Glomerular endothelial cell (primary cell): ENCODE measurements around the gene GMDS. TPM values are rescaled to one million over a fixed set of nuclear protein-coding genes. Genes with fewer than 3 reads are reported as not detected.

Source experiments
- DNase-seq: peaks from one replicate; pipeline ENCODE4 v3.0.0-alpha.2; 2011; ENCODE audit warnings: low read depth, low spot score; ENCODE audit errors: extremely low read depth
- total RNA-seq: library from RNA; depleted of rRNA; stranded (reverse); fragments of >200 nt; gene quantifications from 2 replicates; pipeline ENCODE4 v1.2.3, GENCODE V29; 2015

Gene GMDS
- total RNA-seq, 1 donor from 2014 or later: 26.3 TPM

DNA sequence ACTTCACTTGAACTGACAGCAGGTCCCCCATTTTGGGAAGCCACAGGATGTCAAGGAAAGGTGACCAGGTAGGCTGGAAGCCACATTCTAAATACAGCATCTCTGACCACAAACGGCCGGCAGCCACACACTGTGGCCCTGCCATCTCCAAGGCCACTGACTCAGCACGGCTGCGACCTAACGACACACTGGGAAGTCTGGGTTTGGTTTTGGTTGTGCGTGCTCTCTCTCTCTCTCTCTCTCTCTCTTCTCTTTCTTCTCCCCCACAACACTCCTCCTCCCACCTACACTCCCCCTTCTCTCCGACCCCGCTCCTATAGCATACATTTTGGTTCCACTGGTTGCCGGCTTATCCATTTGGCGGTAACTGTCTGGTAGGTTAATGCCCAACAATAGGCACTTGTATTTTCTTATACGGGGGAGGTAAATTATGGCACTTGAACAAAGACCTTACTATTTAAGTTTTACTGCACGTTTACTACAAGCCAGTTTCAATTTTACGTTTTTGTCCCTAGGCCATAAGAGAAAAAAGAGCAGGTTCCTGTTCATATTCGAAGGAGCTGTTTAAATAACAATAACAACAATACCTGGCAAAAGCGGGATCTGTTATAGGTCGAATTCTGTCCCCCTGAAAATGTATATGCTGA is 103.6 kb downstream of the GMDS start:
- DNase-seq: no peak

DNA sequence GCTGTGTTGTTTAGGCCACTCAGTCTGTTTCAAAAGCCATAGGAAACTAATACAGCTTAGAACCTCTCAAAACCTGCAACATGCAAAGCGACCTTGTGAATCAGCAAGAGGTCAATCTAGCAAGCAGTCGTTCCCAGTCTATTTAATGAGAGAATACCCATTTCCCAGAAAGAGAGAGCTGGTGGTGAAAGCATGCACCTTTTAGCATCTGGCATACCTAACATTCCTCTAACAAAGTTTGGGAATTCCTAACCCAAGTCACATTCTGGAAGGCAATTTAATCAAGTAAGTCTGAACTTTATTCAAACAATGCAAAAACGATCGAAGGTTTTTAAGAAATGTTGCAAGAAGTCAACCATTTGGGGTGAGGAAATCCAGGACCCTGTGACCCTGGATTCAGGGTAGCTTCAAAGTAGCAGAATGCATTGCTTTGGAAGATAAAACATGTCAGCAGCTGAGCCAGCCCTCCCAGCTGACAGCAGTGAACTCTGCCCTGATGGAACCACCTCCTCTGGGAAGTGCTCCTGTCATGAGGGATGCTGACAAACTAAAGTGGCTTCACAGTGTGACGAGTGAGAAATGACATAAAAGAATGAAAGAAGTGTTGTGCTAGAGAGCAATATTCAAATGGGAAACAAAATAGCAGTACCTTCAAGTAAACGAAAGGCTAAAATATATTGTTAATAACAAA is 104.8 kb downstream of the GMDS start:
- no peak for DNase-seq

DNA sequence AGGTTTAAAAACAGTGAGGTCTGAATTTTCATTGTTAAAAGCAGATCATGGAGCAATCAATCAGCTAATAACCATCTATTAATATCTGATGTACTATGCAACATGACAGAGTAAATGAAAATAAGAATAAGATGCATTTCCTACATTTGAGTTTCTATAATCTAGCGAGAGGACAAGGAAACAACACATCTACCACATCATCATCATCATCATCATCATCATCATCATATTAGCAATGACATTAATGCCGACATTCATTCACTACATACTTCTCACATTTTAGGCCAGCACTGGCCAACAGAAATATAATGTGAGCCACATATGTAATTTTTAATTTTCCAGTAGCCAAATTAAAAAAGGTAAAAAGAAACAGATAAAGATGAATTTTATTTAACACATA is 110.0 kb downstream of the GMDS start:
- no peak for DNase-seq

DNA sequence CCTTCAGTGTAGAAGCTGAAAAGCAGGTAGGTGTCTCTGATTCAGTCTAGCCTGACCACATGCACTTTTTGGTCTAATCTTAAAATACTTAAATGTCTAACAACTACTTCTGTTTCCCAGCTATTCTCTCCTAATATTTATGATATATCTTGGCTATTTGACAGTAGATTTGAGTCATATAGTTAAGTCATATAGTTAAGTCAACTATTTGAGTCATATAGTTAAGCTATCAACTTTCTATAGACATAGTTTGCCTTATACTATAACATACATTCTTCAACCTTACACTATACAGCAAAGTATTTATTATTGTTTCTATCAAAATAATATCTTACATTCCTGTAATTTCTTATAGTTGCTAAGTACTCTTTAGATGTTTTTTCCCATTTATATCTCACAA is 110.9 kb downstream of the GMDS start:
- DNase-seq: no peak

DNA sequence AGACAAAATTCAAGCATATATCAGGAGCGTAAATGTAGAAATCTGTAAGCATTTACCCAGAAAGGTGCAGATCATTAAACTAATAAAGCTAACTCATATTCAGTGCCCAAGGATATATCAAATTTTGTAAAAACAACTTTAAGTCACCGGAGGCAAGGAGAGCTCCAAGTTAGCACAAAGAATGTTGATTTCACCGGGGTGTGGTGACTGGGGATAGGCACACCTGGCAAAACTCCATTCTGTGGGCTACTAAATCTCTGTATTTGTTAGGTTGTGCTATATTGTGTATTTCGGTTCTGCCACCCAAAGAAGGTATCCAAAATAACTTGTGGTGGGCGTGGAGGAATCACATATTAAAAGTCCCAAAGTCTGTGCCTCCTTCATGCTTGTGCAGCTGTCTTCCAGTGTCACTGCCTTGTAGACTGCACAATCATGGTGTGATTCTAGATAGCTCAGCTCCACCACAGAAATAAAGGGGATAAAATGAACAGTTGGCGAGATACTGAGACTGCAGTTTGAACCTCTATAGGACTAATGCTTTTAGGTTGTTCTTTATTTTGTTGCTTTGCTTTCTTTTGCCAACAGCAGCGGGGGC is 111.6 kb downstream of the GMDS start:
- no peak for DNase-seq

DNA sequence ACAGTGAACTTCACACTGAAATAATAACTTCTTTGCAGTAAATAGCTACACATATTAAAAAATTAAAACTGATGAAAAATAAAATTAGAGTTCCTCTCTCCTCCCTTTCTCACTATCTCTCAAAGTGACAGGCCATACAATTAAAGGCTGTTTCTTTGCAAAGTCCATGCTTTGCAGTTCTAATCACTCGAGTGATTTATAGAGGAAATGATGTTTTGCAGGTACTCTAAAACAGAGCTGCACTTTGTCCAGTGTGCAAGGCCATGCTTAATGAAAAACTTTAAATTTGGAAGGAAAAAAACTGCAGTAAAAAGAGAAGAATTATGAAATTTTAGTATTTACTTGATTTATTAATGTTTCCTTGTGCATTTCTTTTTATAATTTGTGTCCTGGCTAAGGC is 112.5 kb downstream of the GMDS start:
- no peak for DNase-seq

DNA sequence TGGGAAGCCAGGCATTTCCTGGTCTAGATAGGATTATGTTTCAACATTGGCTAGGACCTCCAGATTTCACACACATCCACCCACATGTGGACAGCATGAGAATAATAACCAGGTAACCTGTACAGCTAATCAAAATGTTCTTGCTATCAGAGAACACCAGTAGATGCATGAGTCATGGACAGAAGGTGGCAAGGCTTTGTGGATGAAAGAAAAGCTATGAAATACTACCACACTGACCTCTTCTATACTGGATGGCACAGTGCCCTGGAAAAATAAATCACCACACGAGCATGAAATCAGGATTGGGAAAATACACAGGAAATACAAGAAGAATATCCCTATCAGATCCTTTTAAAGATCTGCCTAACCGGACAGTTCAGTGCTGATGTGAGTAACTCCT is 113.0 kb downstream of the GMDS start:
- DNase-seq: no peak

DNA sequence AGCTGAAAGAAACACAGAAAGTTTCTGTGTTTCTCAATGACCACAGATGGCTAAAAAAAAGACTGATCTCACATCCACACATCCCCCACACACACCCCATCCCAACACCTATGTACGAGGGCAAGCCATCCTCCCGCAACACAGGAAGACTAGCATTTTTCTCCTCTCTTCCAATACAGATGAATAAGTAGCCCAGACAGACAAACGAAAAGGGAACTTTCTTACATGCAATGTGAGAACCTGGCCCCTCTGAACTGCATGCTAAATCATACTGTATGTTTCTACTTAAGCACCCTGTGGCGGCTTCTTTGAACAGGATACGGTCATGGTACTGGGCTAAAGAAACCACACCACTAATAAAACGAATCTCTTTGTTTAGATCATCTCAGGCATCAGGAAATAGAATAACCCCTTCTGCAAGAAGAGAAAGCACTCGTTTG is 116.2 kb downstream of the GMDS start:
- DNase-seq: no peak

DNA sequence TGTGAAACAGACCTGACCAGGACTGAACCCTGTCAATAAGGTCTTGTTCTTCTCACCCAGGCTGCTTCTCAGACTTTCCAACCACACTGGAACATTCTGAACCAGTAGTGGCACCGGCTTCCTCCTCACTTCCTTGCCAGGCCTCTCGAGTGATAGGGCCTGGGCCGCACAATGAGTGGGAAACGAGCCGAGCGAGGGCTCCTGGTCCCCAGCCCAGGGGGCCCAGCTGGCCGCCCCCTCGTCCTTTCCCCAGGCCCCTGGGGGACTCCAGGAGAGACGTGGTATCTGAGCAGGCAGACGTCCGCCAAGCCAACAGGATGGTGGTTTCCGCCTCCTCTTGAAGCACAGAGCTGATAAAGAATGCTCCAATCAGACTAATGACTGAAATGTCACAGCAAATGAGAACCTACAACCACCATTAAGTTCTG is 117.9 kb downstream of the GMDS start:
- peak; percentile 85 for DNase-seq

DNA sequence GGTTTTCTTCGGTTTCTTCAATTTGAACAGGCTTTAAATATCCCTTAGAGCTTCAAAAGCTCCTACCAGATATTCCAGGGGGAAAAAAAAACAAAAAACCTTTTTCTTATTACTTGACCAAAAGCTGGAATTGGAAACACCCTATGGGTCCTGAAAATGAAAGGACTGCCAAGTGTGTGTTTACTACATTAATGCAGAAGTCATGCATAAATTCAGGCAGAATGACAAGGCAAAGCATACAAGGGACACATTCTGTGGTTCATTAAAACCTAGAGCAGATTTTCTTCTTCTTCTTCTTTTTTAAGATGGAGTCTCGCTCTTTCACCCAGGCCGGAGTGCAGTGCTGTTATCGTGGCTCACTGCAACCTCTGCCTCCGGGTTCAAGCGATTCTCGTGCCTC is 119.1 kb downstream of the GMDS start:
- no peak for DNase-seq

DNA sequence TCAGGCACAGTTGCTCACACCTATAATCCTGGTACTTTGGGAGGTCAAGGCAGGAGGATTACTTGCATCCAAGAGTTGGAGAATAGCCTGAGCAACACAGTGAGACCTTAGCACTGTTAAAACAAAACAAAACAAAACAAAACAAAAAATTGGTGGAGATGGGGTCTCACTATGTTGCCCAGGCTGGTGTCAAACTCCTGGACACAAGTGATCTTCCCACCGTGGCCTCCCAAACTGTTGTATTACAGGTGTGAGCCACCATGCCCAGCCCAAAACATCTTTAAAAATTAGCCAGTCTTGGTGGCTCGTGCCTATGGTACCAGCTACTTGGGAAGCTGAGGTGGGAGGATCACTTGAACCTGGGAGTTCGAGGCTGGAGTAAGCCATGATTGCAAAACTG is 120.2 kb downstream of the GMDS start:
- DNase-seq: no peak

DNA sequence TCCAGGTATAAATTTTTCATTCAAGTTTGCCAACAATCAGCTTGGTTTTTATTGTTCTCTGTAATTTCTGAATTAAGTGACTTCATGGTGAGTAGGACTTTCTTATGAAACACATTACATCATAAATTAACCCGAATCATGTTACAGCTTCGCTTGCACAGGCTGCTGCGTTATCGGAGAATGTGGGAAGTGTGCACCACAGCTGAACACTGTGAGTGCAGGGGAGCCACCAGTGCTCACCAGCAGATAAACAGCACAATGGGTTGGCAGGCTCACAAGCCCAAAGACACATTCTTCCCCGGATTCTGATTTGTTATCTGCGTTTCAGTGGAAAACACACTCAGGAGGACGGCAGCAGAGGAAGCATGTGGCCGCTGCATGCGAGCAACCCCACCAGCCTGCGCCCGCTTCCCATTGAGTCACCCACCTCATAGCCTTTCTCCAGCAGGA is 121.1 kb downstream of the GMDS start:
- DNase-seq: peak; percentile 89

DNA sequence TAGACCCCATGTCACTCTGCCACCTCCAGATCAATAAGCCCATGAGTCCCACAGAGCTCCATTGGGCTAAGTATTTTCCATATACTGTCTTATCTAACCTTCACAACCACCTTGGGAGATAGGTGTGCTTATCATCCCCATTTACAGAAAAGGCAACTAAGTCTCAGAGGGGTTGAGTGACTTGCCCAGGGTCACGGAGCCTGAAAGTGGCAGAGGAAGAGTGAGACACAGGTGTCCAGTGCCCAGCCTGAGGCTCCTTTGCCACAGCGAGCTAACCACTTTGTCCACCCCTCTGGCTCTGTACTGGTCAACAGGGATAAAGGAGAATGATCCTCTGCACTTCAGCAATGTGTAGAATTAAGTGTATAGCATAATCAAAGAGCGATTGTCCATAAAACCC is 124.5 kb downstream of the GMDS start:
- DNase-seq: no peak

DNA sequence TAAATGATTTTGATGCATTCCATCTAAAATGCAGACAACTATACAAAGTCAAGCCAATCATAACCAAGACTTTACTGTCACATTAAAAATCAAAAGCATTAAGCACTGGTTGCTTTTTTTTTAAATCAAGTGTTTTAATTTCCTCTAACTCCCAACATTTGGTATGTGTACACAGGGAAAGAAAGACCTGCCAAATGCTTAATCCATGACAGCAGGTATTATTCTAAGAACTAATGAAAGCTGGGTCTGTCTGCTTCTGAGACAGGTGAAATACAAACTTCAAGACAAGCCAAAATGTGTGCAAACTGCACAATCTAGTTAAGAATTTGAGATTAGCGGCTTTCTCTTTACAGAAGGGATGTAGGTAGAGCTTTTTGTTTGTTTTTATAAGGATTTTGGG is 126.1 kb downstream of the GMDS start:
- no peak for DNase-seq

DNA sequence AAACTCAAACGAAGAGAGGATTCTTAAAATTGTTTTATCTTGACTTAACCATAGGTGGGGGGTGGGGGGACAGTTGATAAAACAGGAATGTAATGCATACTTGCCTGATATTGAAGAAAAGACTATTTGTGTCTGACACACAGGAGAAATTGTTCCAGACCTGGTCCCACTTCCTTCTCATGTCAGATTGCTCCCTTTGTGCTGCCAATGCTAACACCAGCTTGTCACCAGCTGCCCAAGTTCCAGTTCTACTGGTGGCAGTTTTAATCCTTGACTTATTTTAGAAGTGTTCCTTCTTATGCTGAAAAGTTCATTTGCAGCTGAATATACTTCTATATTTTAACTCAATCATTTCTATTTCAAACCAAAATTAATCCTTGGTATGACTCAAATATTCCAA is 127.3 kb downstream of the GMDS start:
- DNase-seq: no peak

DNA sequence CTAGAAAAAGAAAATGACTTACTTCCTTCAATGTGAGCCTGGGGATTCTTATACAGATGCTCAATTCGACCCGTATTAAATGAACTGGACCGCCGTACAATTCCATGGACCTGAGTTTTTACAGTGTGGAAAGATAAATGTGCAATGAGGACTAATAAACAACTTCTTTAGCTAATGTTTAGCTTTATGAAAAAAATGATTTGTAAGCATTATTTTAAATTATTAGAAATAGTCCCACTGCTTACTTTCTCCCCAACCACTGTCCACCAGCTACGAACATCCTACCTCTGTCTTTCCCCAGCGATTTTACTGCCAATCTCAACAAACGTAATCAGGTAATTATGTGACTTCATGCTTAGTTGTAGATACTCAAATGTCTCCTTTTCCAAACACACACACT is 128.0 kb downstream of the GMDS start:
- no peak for DNase-seq

DNA sequence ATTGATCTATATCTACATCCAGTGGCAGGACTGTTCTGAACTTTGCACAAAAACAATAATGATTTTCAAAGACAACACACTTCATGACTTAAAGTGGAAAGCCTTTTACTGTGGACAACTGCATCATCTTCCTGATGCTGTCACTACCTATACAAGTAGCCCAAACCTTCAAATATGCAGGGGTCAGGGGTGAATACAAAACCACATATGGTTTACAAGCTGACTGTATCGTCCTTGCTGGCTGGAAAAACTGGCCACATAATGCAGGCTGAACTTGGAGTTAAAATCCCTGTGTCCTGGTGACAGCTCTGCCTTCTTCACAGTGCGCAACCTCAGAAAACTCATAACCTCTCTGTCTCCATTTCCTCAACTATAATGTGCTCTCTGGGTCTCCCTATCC is 128.9 kb downstream of the GMDS start:
- no peak for DNase-seq

DNA sequence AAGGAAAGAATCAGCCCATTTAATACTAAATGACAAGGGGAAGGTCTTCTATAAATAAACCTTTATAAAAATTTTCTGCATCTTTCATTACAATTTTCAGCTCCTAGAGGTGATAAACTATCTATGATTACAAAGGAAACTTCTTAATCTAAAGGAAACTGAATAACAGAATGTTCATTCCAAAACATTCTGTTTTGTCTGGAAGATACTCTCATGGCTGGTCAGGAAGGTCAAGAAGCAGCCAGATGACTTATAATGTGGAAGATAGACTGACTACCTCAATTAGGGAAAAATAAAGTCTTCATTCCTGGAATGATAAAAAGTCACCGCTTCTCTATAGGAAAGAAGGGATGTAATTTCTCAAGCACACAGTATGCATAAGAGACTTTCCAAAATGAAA is 131.3 kb downstream of the GMDS start:
- no peak for DNase-seq

DNA sequence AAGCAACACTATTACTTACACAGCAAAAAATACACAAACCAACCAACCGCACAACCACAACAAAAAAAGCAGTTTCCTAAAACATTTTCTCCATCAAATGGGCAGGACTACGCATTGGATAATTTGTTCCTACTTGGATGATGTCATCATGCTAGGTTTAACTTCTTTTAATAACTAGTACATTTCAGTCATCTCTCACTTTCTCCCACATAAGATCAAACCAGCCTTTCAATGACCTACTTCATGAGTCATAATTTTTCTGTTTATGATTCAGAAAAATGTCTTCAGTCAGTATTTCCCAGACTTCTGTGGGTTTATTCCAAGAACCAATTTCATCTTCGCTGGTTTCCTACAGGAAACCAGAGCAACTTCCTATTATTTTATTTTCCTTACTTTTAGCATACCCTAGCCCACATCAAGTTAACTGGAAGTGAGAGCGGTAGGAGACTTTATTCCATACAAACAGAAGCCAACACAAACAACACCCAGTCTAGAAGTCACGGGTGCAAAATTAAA is 134.2 kb downstream of the GMDS start:
- DNase-seq: peak; percentile 90

DNA sequence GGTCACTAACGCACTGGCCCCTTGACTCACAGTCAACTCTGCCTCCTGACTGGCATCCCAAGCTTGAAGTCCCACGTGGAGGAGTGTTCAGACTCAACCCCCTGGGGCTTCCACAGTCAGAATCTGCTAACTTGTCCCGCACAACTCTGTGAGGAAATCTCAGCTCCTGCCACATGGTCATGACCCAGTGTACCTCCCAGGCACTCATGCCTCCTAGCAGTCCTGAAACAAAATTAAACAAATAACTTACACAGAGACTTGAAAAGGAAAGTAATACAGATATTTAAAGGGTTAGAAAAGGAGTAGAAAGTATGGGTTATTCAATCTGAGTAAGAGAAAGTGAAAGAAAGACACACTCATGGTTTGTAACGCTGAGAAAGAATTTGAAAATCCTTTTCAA is 134.9 kb downstream of the GMDS start:
- DNase-seq: no peak

DNA sequence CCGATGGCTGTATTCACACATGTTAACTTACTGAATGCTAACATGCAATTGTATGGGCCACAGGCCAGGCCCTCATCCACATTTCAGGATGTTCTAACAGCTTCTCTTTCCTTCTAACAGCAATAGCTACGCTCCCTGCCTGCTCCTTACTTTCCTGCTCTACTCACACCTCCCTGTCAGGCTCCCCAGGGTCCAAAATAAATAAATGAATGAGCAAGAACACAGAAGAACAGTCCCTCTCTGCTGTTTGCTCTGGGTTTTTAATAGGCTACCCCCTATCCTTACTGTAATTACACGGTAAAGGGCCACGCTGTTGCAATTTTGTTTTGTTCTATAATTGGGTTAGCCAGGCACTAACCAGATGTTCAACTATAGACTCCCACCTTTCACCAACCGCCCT is 135.6 kb downstream of the GMDS start:
- no peak for DNase-seq

DNA sequence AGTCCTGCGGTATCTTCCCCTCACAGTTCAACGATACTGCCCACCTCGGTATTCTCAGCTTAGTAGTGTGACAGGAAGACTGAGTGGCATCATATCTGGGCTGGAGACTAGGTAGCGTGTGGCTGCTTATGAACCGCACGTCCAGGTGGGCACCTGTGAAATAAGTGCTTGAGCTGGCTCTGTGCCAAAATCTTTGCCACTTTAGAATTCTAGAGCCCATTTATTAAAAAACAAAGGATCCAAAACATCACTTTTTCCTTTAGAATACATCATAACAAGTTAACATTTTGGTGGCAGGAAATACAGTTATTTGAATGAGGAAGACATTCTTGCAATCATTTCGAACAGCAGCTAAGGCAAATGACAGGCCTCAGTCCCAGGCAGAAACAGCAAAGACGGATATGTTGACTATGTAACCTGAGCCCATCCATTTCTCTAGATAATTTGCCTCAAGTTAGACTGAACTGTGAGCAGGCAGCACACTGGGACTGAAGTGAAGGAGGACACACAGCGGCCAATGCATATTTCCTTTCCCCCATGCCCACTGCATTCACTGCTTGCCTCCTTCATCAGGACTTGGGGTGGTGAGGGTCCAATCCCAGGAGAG is 136.6 kb downstream of the GMDS start:
- DNase-seq: no peak
